Measurements from ENCODE around the gene EHD4. TPM values are rescaled to one million over a fixed set of nuclear protein-coding genes. Genes with fewer than 3 reads are reported as not detected.

The EHD4 gene
- polyA plus RNA-seq, 1 donor (not counting 4 experiments of a cell fraction or from before 2014, with no cell fraction given) = 31.5 TPM

DNA sequence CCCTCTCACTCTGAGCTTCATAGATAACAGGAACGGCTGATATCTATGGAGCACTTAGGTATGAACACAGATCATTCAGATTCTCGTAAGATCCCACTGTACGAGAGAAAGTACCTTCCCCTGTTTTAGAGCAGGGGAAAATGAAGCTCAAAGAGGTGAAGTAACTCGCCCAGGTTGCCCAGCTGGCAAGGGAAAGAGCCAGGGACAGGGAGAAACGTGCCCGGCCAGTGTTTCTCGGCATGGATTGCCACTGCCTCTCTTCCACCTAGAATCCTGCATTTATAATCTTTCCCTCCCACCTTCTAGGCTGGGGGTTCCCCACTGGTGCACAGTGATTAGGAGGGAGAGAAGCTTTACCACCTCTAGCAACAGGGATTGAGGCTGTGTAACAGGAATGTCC lies 39.0 kb downstream of the EHD4 start:
- Histone ChIP-seq H3K9ac (ENCODE audit: control insufficient read depth, extremely low read depth, insufficient read depth, low read length) (peak overlapping the region; percentile 74), H3K36me3 (ENCODE audit: control insufficient read depth in 2 of 2, extremely low read depth in 1 of 2, insufficient read depth in 2 of 2, low read length in 2 of 2) (peaks cover 13 to 38% of the 10 kb centered on the region in 2 experiments), H2AFZ (ENCODE audit: control insufficient read depth, low read length) (no peak overlapping the region)

DNA sequence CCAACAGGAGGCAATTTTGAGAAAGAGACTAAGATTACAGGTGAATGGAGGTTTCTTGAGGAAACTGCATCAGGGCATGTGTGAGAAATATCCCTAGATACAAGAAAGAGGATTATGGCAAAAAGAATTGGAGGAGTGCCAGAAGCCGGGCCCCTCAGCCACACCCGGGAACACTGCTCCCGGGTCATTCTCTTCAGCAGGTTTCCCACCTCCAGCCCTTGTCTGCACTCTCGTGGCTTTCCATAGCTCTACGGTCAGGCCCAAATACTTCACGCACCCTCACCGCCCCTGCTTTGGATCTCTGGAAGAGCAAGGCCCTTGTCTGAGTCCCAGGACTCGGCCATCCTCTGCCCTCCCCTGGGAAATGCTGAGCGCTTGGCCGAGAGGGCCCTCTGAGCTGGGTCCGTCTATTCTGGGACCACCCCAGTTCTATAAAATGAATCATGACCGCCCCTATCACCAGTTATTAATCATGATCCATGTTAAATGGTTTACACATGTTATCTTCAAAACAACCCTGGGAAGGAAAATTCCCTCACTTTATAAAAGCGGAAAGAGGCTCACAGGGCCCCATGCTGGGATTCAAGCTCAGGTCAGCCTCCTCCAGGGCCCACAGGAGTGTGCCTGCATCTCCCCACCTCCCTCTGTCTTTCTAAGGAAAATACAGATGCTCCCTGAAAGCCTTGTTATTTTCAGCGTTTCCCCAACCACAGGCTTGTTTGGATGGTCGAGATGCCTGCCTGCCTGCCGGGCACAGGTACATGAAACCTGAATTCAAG lies 39.7 kb downstream of the EHD4 start:
- TF ChIP-seq, protein P1, sequence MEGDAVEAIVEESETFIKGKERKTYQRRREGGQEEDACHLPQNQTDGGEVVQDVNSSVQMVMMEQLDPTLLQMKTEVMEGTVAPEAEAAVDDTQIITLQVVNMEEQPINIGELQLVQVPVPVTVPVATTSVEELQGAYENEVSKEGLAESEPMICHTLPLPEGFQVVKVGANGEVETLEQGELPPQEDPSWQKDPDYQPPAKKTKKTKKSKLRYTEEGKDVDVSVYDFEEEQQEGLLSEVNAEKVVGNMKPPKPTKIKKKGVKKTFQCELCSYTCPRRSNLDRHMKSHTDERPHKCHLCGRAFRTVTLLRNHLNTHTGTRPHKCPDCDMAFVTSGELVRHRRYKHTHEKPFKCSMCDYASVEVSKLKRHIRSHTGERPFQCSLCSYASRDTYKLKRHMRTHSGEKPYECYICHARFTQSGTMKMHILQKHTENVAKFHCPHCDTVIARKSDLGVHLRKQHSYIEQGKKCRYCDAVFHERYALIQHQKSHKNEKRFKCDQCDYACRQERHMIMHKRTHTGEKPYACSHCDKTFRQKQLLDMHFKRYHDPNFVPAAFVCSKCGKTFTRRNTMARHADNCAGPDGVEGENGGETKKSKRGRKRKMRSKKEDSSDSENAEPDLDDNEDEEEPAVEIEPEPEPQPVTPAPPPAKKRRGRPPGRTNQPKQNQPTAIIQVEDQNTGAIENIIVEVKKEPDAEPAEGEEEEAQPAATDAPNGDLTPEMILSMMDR (optimal IDR thresholded peaks at IDR 0.05 in 1 of 3, IDR thresholded peaks at IDR 0.05 in 1 of 3, conservative IDR thresholded peaks at IDR 0.05 in 1 of 3; ENCODE audit: extremely low read depth in 1 of 3, insufficient read depth in 2 of 3, low read length in 3 of 3) = no peak
- TF ChIP-seq EZH2 (IDR thresholded peaks at IDR 0.05; ENCODE audit: low read length) = no peak
- H4K20me1 ChIP-seq (ENCODE audit: control insufficient read depth, extremely low read depth, insufficient read depth, low read length) = no peaks in the 10 kb centered on the region
- H3K9me1 ChIP-seq (ENCODE audit: control insufficient read depth, extremely low read depth, insufficient read depth, low read length) = peaks cover 4% of the 10 kb centered on the region
- dilution Hi-C loops (cut with MboI; ENCODE audit: extremely low pct_ligation_motif_present, low sequenced_read_pairs) = no loop called here
- no peak overlapping the region for H2AFZ ChIP-seq (ENCODE audit: control insufficient read depth, low read length)
- H3K4me2 ChIP-seq (ENCODE audit: control insufficient read depth, extremely low read depth, insufficient read depth, low read depth, low read length) = peak overlapping the region; percentile 80
- H3K4me3 ChIP-seq (ENCODE audit: control insufficient read depth in 2 of 3, extremely low read depth in 1 of 3, insufficient read depth in 2 of 3, low read depth in 1 of 3, low read length in 3 of 3) = no peak overlapping the region
- no peaks in the 10 kb centered on the region for H3K9me3 ChIP-seq (ENCODE audit: control insufficient read depth, low read depth, low read length)
- peaks cover 13 to 42% of the 10 kb centered on the region in 2 experiments for H3K36me3 ChIP-seq (ENCODE audit: control insufficient read depth in 2 of 2, extremely low read depth in 1 of 2, insufficient read depth in 2 of 2, low read length in 2 of 2)
- peak overlapping the region; percentile 74 for H3K9ac ChIP-seq (ENCODE audit: control insufficient read depth, extremely low read depth, insufficient read depth, low read length)
- FAIRE-seq = no peak
- H3K27me3 ChIP-seq (ENCODE audit: control insufficient read depth, extremely low read depth, insufficient read depth, low read length) = no peaks in the 10 kb centered on the region
- no peak for DNase-seq (ENCODE audit: low read depth, low spot score)
- H3K27ac ChIP-seq (ENCODE audit: control insufficient read depth, insufficient read depth, low read length) = peak overlapping the region; percentile 87
- H3K4me1 ChIP-seq (ENCODE audit: control insufficient read depth, extremely low read depth, insufficient read depth, low read length) = peaks cover 50% of the 10 kb centered on the region
- H3K79me2 ChIP-seq (ENCODE audit: control insufficient read depth, insufficient read depth, low read length) = peaks cover 60% of the 10 kb centered on the region

More for the DNA sequence above, 39.0 kb downstream of the EHD4 start:
- Histone ChIP-seq H3K27ac (ENCODE audit: control insufficient read depth, insufficient read depth, low read length) (peak overlapping the region; percentile 87), H3K4me3 (ENCODE audit: control insufficient read depth in 2 of 3, extremely low read depth in 1 of 3, insufficient read depth in 2 of 3, low read depth in 1 of 3, low read length in 3 of 3) (peak overlapping the region in 1 of 3 experiments; percentile 44), H3K79me2 (ENCODE audit: control insufficient read depth, insufficient read depth, low read length) (peaks cover 58% of the 10 kb centered on the region), H4K20me1 (ENCODE audit: control insufficient read depth, extremely low read depth, insufficient read depth, low read length) (no peaks in the 10 kb centered on the region), H3K9me3 (ENCODE audit: control insufficient read depth, low read depth, low read length) (no peaks in the 10 kb centered on the region), H3K4me2 (ENCODE audit: control insufficient read depth, extremely low read depth, insufficient read depth, low read depth, low read length) (peak overlapping the region; percentile 80), H3K9me1 (ENCODE audit: control insufficient read depth, extremely low read depth, insufficient read depth, low read length) (peaks cover 4% of the 10 kb centered on the region), H3K4me1 (ENCODE audit: control insufficient read depth, extremely low read depth, insufficient read depth, low read length) (peaks cover 50% of the 10 kb centered on the region), H3K27me3 (ENCODE audit: control insufficient read depth, extremely low read depth, insufficient read depth, low read length) (no peaks in the 10 kb centered on the region)
- dilution Hi-C loops (cut with MboI; ENCODE audit: extremely low pct_ligation_motif_present, low sequenced_read_pairs) = no loop called here
- FAIRE-seq (no peak), DNase-seq (ENCODE audit: low read depth, low spot score) (no peak)
- TF ChIP-seq, protein P1 (optimal IDR thresholded peaks at IDR 0.05 in 1 of 3, IDR thresholded peaks at IDR 0.05 in 1 of 3, conservative IDR thresholded peaks at IDR 0.05 in 1 of 3; ENCODE audit: extremely low read depth in 1 of 3, insufficient read depth in 2 of 3, low read length in 3 of 3) = no peak
- no peak for TF ChIP-seq EZH2 (IDR thresholded peaks at IDR 0.05; ENCODE audit: low read length)
